ELR (cell line): ENCODE results near the gene VPS37B.

Experiments used
- DNase-seq: peaks from one replicate; pipeline ENCODE4 v3.0.0-alpha.2; 2015; ENCODE audit warnings: low read depth

The VPS37B gene

GRCh38 chr12:122838841-122839240, 57.1 kb downstream of the VPS37B start:
- no peak for DNase-seq

DNA sequence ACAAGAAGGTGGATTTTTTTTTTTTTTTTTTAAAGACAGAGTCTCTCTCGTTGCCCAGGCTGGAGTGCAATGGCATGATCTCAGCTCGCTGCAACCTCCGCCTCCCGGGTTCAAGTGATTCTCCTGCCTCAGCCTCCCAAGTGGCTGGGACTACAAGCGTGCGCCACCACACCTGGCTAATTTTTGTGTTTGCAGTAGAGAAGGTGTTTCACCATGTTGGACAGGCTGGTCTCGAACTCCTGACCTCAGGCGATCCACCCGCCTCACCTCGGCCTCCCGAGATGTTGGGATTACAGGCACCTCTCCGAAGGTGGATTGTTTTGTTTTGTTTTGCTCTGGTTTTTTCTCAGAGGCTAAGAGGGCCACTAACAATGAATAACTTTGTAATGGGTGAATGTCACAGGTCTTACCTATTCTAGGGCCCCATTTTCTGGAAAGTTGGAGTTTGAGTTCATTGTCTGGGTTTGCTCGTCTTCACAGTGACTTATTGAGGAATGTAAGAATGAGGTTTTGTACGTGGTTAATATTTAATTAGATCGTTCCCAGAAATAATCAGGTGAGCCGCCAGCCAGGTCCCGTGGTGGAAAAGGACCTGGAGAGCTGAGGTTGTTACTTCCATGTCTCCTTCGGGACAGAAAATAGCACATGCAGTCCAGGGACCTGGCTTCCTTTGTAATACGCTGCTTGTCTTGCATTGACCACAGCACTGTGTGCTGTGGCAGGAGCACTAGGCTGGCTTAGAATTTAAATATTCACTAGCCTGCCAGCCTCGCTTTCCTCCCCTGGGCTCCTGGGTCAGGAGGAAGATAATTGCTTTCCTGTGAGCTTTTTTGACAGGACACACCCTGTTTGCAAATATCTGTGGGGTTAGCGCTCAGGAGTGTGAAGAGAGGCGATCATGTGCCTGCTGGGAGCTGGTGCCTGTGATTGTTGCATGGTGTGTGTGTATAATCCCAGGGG, 58.3 kb downstream of the VPS37B start:
- DNase-seq = no peak

- peak; percentile 61 for DNase-seq
Observed at GRCh38 chr12:122836027-122836921, 59.6 kb downstream of the VPS37B start.

DNA sequence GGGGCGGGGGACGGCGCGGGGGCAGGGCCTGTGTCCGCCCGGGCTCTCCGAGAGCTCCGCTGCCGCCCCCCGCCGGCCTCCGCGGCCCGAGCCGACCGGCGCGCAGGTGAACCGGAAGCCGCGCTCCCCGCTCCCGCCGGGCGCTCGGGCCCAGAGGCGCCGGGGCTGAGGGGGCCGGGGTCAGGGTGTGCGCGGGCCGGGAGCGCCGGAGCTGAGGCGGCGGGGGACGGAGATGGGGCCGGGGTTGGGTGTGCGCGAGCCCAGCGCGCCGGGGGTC, 60.2 kb downstream of the VPS37B start:
- peak; percentile 25 for DNase-seq

DNA sequence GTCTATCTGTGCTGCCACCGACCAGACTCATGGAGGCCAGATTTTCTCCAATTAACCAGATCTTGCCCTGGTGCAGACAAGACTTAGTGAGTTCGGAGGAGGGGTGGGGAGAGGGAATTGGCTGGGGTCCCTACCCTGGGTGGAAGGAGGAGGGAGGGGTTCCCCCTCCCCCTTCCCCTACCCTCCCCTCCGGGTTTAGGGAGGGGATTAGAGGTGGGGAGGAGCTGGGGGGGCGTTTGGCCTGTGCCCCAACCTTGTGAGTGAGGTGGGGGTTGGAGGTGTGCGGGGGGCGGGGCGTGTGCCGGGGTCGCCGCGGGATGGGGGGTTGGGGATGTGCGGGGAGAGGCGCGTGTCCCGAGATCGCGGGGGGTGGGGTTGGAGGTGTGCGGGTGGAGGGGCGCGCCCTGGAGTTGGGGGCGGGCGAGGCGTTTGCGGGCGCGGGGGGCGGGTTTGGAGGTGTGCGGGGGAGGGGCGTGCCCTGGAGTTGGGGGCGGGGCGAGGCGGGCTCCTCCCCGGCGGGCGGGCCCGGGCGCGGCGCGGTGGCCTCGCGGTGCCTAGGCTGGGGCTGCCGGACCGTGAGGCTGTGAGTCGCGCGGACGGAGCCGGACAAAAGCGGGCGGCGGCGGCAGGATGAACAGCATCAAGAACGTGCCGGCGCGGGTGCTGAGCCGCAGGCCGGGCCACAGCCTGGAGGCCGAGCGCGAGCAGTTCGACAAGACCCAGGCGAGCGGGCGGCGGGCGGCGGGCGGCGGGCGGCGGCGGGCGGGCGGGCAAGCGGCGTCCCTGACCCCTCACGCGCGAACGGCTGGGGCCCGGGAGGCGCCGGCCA, 60.8 kb downstream of the VPS37B start, which contains the start of gene HIP1R:
HIP1R (plus strand) TSS at position 537 of the 829 bp plus-strand sequence; CDS start at position 631, 94 bp downstream.
- peak; percentile 45 for DNase-seq

DNA sequence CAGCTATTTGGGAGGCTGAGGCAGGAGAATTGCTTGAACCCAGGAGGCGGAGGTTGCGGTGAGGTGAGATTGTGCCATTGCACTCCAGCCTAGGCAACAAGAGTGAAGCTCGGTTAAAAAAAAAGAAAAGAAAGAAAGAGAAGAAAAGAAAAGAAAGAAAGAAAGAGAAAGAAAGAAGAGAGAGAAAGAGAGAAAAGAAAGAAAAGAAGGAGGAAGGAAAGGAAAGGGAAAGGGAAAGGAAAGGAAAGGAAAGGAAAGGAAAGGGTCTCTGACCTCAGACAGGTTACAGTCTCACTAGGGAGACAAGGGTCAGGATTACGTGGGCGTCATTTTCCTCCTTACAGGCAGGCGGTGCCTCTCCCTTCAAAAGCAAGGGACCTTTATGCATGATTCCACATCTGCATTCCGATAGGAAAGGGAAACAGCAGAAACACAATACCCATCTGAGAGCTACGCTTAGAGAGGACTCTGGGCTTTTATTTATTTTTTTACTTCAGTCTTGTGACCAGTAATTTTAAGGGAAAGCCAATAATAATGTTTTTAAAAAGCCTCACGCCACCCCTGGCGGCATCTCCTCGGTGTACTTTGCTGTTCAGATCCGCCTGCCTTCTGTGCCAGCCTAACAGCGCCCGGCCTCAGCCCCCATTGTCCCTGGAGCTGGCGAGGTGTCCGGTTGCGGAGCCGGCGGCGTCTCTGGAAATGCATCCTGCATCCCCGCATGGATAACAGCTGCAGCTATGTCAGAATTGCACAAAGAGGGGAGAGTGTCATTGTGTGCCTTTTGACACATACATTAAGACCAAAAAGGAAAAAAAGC, 61.6 kb downstream of the VPS37B start:
- DNase-seq = peak; percentile 74

- peak; percentile 97 for DNase-seq
Observed at GRCh38 chr12:122830517-122831214, 65.3 kb downstream of the VPS37B start.

DNA sequence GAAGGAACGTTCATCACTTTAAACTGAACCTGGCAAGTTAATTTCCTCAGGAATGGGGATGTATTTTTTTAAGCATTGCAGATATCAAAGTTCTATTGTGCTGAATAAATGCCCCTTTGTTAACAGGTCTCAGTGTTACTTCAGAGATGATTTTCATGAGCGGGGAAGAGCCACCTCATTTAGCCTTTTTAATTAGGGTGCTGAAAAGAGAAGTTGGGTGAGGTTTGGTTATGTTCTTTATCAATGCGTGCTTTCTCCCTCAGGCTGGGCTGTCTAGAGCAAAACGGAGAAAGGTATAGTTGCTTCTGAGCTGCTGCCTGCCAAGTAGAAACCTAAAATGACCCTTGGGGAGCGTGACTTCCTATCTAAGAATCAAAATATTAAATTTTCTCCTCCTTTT, 68.7 kb downstream of the VPS37B start:
- DNase-seq = no peak

DNA sequence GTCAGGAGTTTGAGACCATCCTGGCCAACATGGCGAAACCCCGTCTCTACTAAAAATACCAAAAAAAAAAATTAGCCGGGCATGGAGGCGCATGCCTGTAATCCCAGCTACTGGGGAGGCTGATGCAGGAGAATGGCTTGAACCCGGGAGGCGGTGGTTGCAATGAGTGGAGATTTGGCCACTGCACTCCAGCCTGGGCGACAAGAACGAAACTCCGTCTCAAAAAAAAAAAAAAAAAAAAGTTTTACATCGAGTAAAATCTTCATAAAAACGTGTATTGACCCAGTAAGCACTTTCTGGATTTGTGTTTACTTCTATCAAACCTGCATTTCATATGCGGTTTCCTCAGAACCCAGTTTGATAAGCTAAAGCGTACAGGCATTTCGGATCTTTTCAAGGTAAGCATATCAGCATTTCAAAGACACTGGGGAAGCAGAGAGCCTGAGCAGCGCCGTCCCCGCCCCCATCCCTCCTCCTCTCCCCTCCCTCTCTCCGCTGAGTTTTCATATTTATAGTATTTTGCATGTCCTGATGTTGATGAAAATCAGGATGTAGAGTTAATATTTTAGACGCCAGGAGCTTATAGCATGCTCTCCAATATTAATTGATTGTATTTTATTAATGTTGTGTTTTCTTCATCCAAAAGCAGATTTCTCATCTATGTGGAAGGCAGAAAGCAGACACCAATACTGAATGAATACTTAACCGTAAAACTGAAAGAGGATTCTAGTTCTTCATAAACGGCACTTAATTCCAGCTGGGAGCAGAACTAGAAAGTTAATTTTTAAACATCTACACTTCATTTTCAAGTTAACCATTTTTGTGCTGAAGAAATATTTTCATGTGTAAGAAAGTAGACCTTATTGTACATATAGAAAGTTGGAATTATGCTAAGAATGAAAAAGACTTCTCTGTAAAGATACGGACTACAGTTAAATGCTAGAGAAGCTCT, 69.9 kb downstream of the VPS37B start:
- DNase-seq = no peak

GRCh38 chr12:122823429-122823828, 72.5 kb downstream of the VPS37B start:
- no peak for DNase-seq

- DNase-seq = no peak
Observed at GRCh38 chr12:122820838-122821271, 75.1 kb downstream of the VPS37B start.

- no peak for DNase-seq
Observed at GRCh38 chr12:122820138-122820537, 75.8 kb downstream of the VPS37B start.

DNA sequence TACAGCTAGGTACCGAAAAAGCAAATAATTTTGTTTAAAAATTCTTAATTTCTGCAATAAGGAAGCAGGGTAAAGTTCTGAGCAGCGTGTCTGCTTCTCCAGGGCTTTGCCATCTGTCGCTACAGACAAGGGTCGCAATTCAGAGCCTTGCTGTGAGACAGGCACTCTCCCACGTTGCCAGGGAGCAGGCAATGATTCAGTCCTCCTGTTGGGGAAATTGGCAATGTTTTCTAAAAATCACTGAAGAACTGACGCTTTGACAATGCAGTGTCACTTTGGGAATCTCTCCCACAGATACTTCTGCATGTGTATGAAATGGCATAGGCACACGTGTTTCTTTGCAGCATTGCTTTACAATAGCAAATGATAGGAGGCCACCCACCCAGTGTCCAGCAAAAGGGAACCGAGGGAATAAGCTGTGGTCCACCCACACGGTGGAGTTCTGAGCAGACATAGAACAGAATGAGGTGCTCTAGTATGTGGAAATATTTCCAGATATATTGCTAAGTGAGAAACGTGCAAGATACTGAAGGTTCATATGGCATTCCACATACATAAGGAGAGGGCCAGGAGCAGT, 76.6 kb downstream of the VPS37B start:
- no peak for DNase-seq
